Neural cell (in vitro differentiated cells): ENCODE results near the gene TUBB2A. TPM values are rescaled to one million over a fixed set of nuclear protein-coding genes. Genes with fewer than 3 reads are reported as not detected.
"Not testable (repeated sequence)": the region's sequence is repeated elsewhere in the genome, so short reads cannot be mapped to it uniquely, and the experiment has no call there.

Source experiments
- H2AFZ ChIP-seq: fragments of 200-600, 300-800 bp; sonication (generic), shearing (Covaris generic); 2 replicates; pipeline ENCODE4 v1.6.0; 2014; ENCODE audit warnings: low read depth, mild to moderate bottlenecking, antibody characterized with exemption, low read length, moderate library complexity
- H3F3A ChIP-seq: fragments of 200-600 bp; shearing (Covaris generic); 2 replicates; pipeline ENCODE4 v1.6.1; 2016; ENCODE audit warnings: mild to moderate bottlenecking, moderate library complexity, mixed read lengths, antibody characterized with exemption, low read length; ENCODE audit not compliant: insufficient read depth, poor library complexity, severe bottlenecking
- H3K27ac ChIP-seq: fragments of 200-600, 300-800 bp; sonication (generic), shearing (Covaris generic); 2 replicates; pipeline ENCODE4 v1.5.1; 2014; ENCODE audit warnings: mild to moderate bottlenecking, low read length, moderate library complexity
- H3K27me3 ChIP-seq: fragments of 300-800, 200-600 bp; sonication (generic), shearing (Covaris generic); 2 replicates; pipeline ENCODE4 v1.6.0; 2014; ENCODE audit warnings: mild to moderate bottlenecking, low read depth, low read length, moderate library complexity; ENCODE audit not compliant: insufficient read depth
- H3K36me3 ChIP-seq: fragments of 300-800, 200-600 bp; sonication (generic), shearing (Covaris generic); 2 replicates; pipeline ENCODE4 v1.5.1; 2014; ENCODE audit warnings: mild to moderate bottlenecking, antibody characterized with exemption, low read length, moderate library complexity; ENCODE audit not compliant: insufficient read depth
- H3K4me2 ChIP-seq: fragments of 300-800, 200-600 bp; sonication (generic), shearing (Covaris generic); 2 replicates; pipeline ENCODE4 v1.6.0; 2014; ENCODE audit warnings: mild to moderate bottlenecking, low read length
- H3K4me3 ChIP-seq: fragments of 300-800, 200-600 bp; sonication (generic), shearing (Covaris generic); 2 replicates; pipeline ENCODE4 v1.5.1; 2014; ENCODE audit warnings: mild to moderate bottlenecking, low read length, moderate library complexity
- H3K79me2 ChIP-seq: fragments of 200-600 bp; shearing (Covaris generic); replicated peaks from 2 replicates; pipeline ENCODE4 v1.6.0; 2014; ENCODE audit warnings: mild to moderate bottlenecking, low read length, moderate library complexity; ENCODE audit not compliant: insufficient read depth
- H3K9ac ChIP-seq: fragments of 300-800, 200-600 bp; sonication (generic), shearing (Covaris generic); 2 replicates; pipeline ENCODE4 v1.6.1; 2016; ENCODE audit warnings: mild to moderate bottlenecking, low read length, mixed read lengths
- H3K9me2 ChIP-seq: fragments of 200-600 bp; shearing (Covaris generic); 2 replicates; pipeline ENCODE4 v1.6.1; 2016; ENCODE audit warnings: mild to moderate bottlenecking, low read length, mixed read lengths; ENCODE audit not compliant: insufficient read depth
- H3K9me3 ChIP-seq: fragments of 200-600, 300-800 bp; sonication (generic), shearing (Covaris generic); 2 replicates; pipeline ENCODE4 v1.6.1; 2016; ENCODE audit warnings: mild to moderate bottlenecking, mixed run types, low read length, moderate library complexity, mixed read lengths
- H4K20me1 ChIP-seq: fragments of 200-600 bp; shearing (Covaris generic); 2 replicates; pipeline ENCODE4 v1.6.1; 2016; ENCODE audit warnings: mild to moderate bottlenecking, mixed run types; ENCODE audit not compliant: insufficient read depth
- CTCF ChIP-seq: fragments of 450-650 bp; IDR thresholded peaks from 2 replicates; pipeline ENCODE4 v1.5.1; 2014; ENCODE audit warnings: antibody characterized with exemption, mild to moderate bottlenecking, moderate library complexity; ENCODE audit not compliant: poor library complexity, severe bottlenecking
- EP300 ChIP-seq: fragments of 450-650 bp; conservative IDR thresholded peaks from 2 replicates; pipeline ENCODE4 v1.6.1; 2014; ENCODE audit warnings: antibody characterized with exemption, mild to moderate bottlenecking, moderate library complexity; ENCODE audit not compliant: poor library complexity, severe bottlenecking
- EZH2 ChIP-seq: fragments of 200-600, 300-800 bp; shearing (Covaris generic), sonication (generic); IDR thresholded peaks from 2 replicates; pipeline ENCODE4 v1.6.1; 2014; ENCODE audit warnings: antibody characterized with exemption, low read length, borderline replicate concordance, mild to moderate bottlenecking; ENCODE audit not compliant: insufficient read depth, poor library complexity, severe bottlenecking
- MXI1 ChIP-seq: fragments of 450-650 bp; conservative IDR thresholded peaks from 2 replicates; pipeline ENCODE4 v1.6.1; 2014; ENCODE audit warnings: antibody characterized with exemption, mild to moderate bottlenecking; ENCODE audit not compliant: poor library complexity, severe bottlenecking
- POLR2AphosphoS5 ChIP-seq: IDR thresholded peaks from 2 replicates; pipeline ENCODE4 v1.6.1; 2012
- RAD21 ChIP-seq: fragments of 450-650 bp; conservative IDR thresholded peaks from 2 replicates; pipeline ENCODE4 v1.6.1; 2014; ENCODE audit warnings: antibody characterized with exemption, mild to moderate bottlenecking, moderate library complexity
- REST ChIP-seq: IDR thresholded peaks from 2 replicates; pipeline ENCODE4 v1.6.1; 2012; ENCODE audit warnings: borderline replicate concordance
- SMC3 ChIP-seq: fragments of 450-650 bp; conservative IDR thresholded peaks from 2 replicates; pipeline ENCODE4 v1.6.1; 2014; ENCODE audit warnings: antibody characterized with exemption, mild to moderate bottlenecking, moderate library complexity; ENCODE audit not compliant: poor library complexity
- TAF1 ChIP-seq: IDR thresholded peaks from 2 replicates; pipeline ENCODE4 v1.6.1; 2012; ENCODE audit warnings: low read depth
- polyA plus RNA-seq: library from polyadenylated mRNA; depleted of rRNA; stranded (reverse); fragments of >200 nt; gene quantifications from 2 replicates; pipeline ENCODE4 v1.2.3, GENCODE V29; 2014

TUBB2A gene
- polyA plus RNA-seq, 1 donor from 2014 or later = 1,088 TPM

DNA sequence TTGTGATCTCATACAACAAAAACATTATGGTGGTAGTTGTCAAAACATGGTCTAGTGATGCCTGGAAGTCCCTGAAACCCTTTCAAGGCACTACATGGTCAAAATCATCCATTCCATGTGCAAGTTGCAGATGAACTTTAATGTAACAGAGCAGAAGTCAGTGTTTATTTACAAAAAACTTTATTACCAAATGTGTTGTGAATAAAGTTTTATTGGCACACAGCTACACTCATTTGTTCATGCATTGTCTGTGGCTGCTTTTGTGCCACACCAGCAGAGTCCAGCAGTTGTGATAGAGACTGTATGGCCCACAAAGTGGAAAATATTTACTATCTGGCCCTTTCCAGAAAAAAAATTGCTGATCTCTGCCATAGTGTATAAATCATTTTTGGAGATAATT, 43.3 kb upstream of the TUBB2A start:
- no peaks in the 10 kb centered on the region for H3K27me3 ChIP-seq
- no peaks in the 10 kb centered on the region for H3F3A ChIP-seq
- H3K27ac ChIP-seq = no peak overlapping the region
- no peaks in the 10 kb centered on the region for H3K9me2 ChIP-seq
- no peaks in the 10 kb centered on the region for H3K9me3 ChIP-seq
- no peak overlapping the region for H3K4me2 ChIP-seq
- H3K79me2 ChIP-seq = no peaks in the 10 kb centered on the region
- TF ChIP-seq EP300 (no peak), MXI1 (no peak), EZH2 (no peak), TAF1 (no peak), RAD21 (no peak), POLR2AphosphoS5 (no peak), CTCF (no peak), SMC3 (no peak)
- H3K36me3 ChIP-seq = no peaks in the 10 kb centered on the region
- no peak overlapping the region for H2AFZ ChIP-seq
- H3K9ac ChIP-seq = no peak overlapping the region
- no peak overlapping the region for H3K4me3 ChIP-seq
- H4K20me1 ChIP-seq = no peaks in the 10 kb centered on the region

DNA sequence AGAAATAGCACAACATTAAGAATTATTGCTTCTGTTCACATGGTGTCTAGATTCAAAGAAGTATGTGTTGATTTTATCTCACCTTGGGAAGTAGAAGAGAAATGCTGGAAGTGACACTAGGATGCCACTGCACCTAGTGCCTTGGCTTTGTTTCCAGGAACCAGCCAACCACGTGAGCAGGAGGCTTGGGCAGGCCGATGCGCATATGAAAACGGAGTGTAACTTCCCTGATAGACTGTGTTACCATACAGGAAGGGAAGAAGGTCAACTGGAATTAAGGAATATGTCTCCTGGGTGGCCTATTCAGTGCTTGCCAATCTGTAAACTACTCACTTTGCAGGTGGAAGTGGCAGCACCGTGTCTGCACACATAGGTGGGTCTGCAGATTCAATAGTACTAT, 42.0 kb upstream of the TUBB2A start:
- no peaks in the 10 kb centered on the region for H3K36me3 ChIP-seq
- no peak overlapping the region for H3K4me2 ChIP-seq
- TF ChIP-seq EP300 = no peak
- TF ChIP-seq SMC3 = no peak
- TF ChIP-seq RAD21 = no peak
- no peak for TF ChIP-seq TAF1
- TF ChIP-seq REST = no peak
- H3K27me3 ChIP-seq = no peaks in the 10 kb centered on the region
- H4K20me1 ChIP-seq = no peaks in the 10 kb centered on the region
- H3K9ac ChIP-seq = no peak overlapping the region
- peaks cover 4% of the 10 kb centered on the region for H3F3A ChIP-seq
- H3K27ac ChIP-seq = no peak overlapping the region
- H2AFZ ChIP-seq = no peak overlapping the region
- H3K4me3 ChIP-seq = no peak overlapping the region
- H3K79me2 ChIP-seq = no peaks in the 10 kb centered on the region
- no peaks in the 10 kb centered on the region for H3K9me3 ChIP-seq
- no peaks in the 10 kb centered on the region for H3K9me2 ChIP-seq

GRCh38 chr6:3197734-3198133, 40.4 kb upstream of the TUBB2A start:
- H3K27ac ChIP-seq, H4K20me1 ChIP-seq, H3K9me3 ChIP-seq, H3K27me3 ChIP-seq, H3K36me3 ChIP-seq, H3K9ac ChIP-seq, H3K4me2 ChIP-seq, H3K4me3 ChIP-seq, H2AFZ ChIP-seq, H3K79me2 ChIP-seq, H3F3A ChIP-seq, H3K9me2 ChIP-seq: not testable (repeated sequence)
